ENCODE data around the gene LY6G5C. TPM values are rescaled to one million over a fixed set of nuclear protein-coding genes. Genes with fewer than 3 reads are reported as not detected.

Gene LY6G5C
- total RNA-seq, 3 donors from 2014 or later = 1.7 to 4.2 (median 2.1) TPM

GRCh38 chr6:31658158-31658688 lies 22.6 kb downstream of the LY6G5C start:
- intact Hi-C loops (cut with DNase I, micrococcal nuclease) = no loop called here
- ATAC-seq = no peak
- DNase-seq = no peak
- H3K4me1 ChIP-seq (ENCODE audit: low read depth) = peaks cover 40% of the 10 kb centered on the region
- TF ChIP-seq CTCF (IDR thresholded peaks at IDR 0.05) = no peak
- no peaks in the 10 kb centered on the region for H3K36me3 ChIP-seq (ENCODE audit: low read depth)
- H3K4me3 ChIP-seq = no peak overlapping the region
- no peaks in the 10 kb centered on the region for H3K9me3 ChIP-seq

- Histone ChIP-seq H3K9me3 (no peaks in the 10 kb centered on the region), H3K36me3 (ENCODE audit: low read depth) (no peaks in the 10 kb centered on the region), H3K4me1 (ENCODE audit: low read depth) (peaks cover 39% of the 10 kb centered on the region), H3K4me3 (no peak overlapping the region)
- TF ChIP-seq CTCF (IDR thresholded peaks at IDR 0.05) = no peak
- intact Hi-C loops (cut with DNase I, micrococcal nuclease) = no loop called here
- no peak for DNase-seq
- no peak for ATAC-seq
Measured at GRCh38 chr6:31657406-31658157, 23.3 kb downstream of the LY6G5C start.

- DNase-seq = no peak
- no peaks in the 10 kb centered on the region for H3K36me3 ChIP-seq (ENCODE audit: low read depth)
- intact Hi-C loops (cut with DNase I, micrococcal nuclease) = no loop called here
- peaks cover 45% of the 10 kb centered on the region for H3K4me1 ChIP-seq (ENCODE audit: low read depth)
- H3K9me3 ChIP-seq = no peaks in the 10 kb centered on the region
- no peak for ATAC-seq
- TF ChIP-seq CTCF (IDR thresholded peaks at IDR 0.05) = no peak
- no peak within 1 kb of the TSS for H3K4me3 ChIP-seq
Measured at GRCh38 chr6:31655349-31656237, 25.3 kb downstream of the LY6G5C start, which contains the start of gene APOM. APOM (plus strand) TSS chr6:31655894; CDS start chr6:31655967, 73 bp downstream.

GRCh38 chr6:31654574-31655348 lies 26.1 kb downstream of the LY6G5C start:
- Histone ChIP-seq H3K9me3 (no peaks in the 10 kb centered on the region), H3K4me1 (ENCODE audit: low read depth) (peaks cover 43% of the 10 kb centered on the region), H3K4me3 (no peak overlapping the region), H3K36me3 (ENCODE audit: low read depth) (no peaks in the 10 kb centered on the region)
- intact Hi-C loops (cut with DNase I, micrococcal nuclease) = no loop called here
- no peak for DNase-seq
- no peak for ATAC-seq
- no peak for TF ChIP-seq CTCF (IDR thresholded peaks at IDR 0.05)
